ENCODE results near the gene ZNF532. TPM values are rescaled to one million over a fixed set of nuclear protein-coding genes. Genes with fewer than 3 reads are reported as not detected.

Gene ZNF532
- total and polyA plus RNA-seq, 3 experiments from 2014 or later, result 0.70 to 6.3 (median 6.1) TPM

DNA sequence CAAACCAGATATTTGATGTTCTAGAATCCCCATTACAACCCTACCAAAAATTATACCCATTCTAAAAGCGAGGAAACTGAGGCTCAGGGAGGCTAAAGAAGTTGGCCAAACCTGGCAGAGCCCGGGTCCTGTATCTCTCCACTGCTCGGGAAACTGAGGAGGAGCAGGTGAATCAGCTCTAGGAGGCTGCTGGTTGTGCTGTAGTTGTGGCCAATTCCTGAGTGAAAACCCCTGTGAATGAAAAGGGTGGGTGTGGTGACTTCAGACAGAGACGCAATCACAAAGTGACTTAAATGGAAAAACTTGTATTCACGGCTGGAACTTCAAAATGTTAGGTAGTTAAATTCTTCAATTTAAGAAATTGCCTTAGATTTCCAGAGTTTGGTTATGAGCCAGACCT is 169.3 kb downstream of the ZNF532 start:
- no peaks in the 10 kb centered on the region for H3K4me1 Mint-ChIP-seq
- peaks cover 0 to 3% (median 0%) of the 10 kb centered on the region in 5 donors for H3K9me3 Mint-ChIP-seq

DNA sequence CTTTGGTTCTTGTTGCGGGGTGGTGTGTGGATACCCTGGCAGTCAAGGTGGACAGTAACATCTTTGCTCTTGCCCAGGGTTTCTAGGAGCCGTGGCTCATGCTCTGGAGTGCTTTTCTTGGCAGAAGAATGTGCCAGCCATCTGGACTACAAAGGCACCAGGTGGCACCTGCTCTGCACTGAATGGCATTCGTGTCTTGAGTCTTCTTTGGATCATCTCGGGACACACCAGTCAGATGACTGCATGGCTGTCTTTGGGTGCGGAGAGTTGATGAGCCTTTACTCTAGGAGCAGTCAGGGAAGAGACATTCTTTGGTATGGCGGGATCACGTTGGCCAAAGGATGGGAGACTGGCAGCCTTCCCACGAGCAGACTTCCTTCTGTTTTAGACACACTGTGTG is 170.9 kb downstream of the ZNF532 start:
- Mint-ChIP-seq H3K4me1 (no peaks in the 10 kb centered on the region), H3K9me3 (peaks cover 0 to 1% (median 0%) of the 10 kb centered on the region in 5 donors), H3K27ac (no peak overlapping the region), H3K4me3 (no peak overlapping the region), H3K36me3 (no peaks in the 10 kb centered on the region), H3K27me3 (peaks cover 2 to 7% of the 10 kb centered on the region in 2 donors)
- Histone ChIP-seq H3K4me3 (ENCODE audit: low read length) (no peak overlapping the region), H3K27me3 (ENCODE audit: insufficient read depth, low read length, poor library complexity, severe bottlenecking) (no peaks in the 10 kb centered on the region), H3K27ac (ENCODE audit: low read depth, low read length) (no peak overlapping the region), H3K9me3 (ENCODE audit: low read length) (no peaks in the 10 kb centered on the region), H3K36me3 (ENCODE audit: insufficient read depth, low read length) (no peaks in the 10 kb centered on the region), H3K4me1 (ENCODE audit: insufficient read depth, low read length) (no peaks in the 10 kb centered on the region)
- POLR2A ChIA-PET, result no interaction called here
- DNase-seq, result no peak
- CTCF ChIA-PET, result no interaction called here

More for the DNA sequence above, 169.3 kb downstream of the ZNF532 start:
- H3K4me3 Mint-ChIP-seq, result no peak overlapping the region
- no peak overlapping the region for H3K27ac Mint-ChIP-seq
- POLR2A ChIA-PET, result no interaction called here
- H3K36me3 Mint-ChIP-seq, result no peaks in the 10 kb centered on the region
- Histone ChIP-seq H3K4me3 (ENCODE audit: low read length) (no peak overlapping the region), H3K4me1 (ENCODE audit: insufficient read depth, low read length) (no peaks in the 10 kb centered on the region), H3K27ac (ENCODE audit: low read depth, low read length) (no peak overlapping the region), H3K36me3 (ENCODE audit: insufficient read depth, low read length) (no peaks in the 10 kb centered on the region), H3K27me3 (ENCODE audit: insufficient read depth, low read length, poor library complexity, severe bottlenecking) (no peaks in the 10 kb centered on the region), H3K9me3 (ENCODE audit: low read length) (no peaks in the 10 kb centered on the region)
- CTCF ChIA-PET, result no interaction called here
- H3K27me3 Mint-ChIP-seq, result peaks cover 6 to 7% of the 10 kb centered on the region in 2 donors
- no peak for DNase-seq

Other genes with a start within 250 kb of the ZNF532 start
- gene ALPK2, start 235.8 kb upstream of the ZNF532 start, total RNA-seq, result under 1 TPM; 0.38 to 0.55 TPM
- gene ALPK2, start 235.8 kb upstream of the ZNF532 start, polyA plus RNA-seq, result 0.21 TPM
- 10 to 100 TPM; 33.1 to 35.8 TPM for gene MALT1, start 193.4 kb upstream of the ZNF532 start, total RNA-seq
- gene MALT1, start 193.4 kb upstream of the ZNF532 start, polyA plus RNA-seq, result 41.4 TPM